Mammary epithelial cell (primary cell): ENCODE results near the gene SETD2.

Experiments
- EZH2 ChIP-seq: IDR thresholded peaks from 2 replicates; pipeline ENCODE4 v1.6.1; 2012; ENCODE audit warnings: low read length, inconsistent platforms, borderline replicate concordance
- TF ChIP-seq, protein P1 (sequence below), 2 donors: IDR thresholded peaks in 1 of 2; conservative IDR thresholded peaks in 1 of 2; 2 replicates each; pipeline ENCODE4 v1.5.1; 2011 to 2012; ENCODE audit warnings: inconsistent platforms in 2 of 2, low read length in 2 of 2, mild to moderate bottlenecking in 2 of 2, control low read depth in 1 of 2, low read depth in 1 of 2; ENCODE audit not compliant: insufficient read depth in 1 of 2; ENCODE audit errors: extremely low read depth in 1 of 2

DNA sequence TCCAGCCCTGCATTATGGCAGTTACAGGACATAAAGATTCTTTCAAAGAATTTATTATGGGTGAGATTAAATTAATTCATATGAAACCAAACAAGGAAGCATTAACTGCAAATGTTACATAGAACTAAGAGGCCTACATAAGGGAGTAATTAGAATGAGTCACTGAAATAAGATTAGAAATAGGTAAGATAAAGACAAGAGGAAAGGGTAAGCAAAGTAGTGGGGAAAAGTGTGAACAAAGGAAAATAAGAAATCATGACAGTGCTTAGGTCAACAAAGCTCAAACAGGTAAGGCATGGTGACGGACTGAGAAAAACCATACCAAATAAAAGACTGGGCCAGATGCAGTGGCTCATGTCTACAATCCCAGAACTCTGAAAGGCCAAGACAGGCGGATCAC, 74.3 kb downstream of the SETD2 start:
- no peak for TF ChIP-seq EZH2
- TF ChIP-seq, protein P1, sequence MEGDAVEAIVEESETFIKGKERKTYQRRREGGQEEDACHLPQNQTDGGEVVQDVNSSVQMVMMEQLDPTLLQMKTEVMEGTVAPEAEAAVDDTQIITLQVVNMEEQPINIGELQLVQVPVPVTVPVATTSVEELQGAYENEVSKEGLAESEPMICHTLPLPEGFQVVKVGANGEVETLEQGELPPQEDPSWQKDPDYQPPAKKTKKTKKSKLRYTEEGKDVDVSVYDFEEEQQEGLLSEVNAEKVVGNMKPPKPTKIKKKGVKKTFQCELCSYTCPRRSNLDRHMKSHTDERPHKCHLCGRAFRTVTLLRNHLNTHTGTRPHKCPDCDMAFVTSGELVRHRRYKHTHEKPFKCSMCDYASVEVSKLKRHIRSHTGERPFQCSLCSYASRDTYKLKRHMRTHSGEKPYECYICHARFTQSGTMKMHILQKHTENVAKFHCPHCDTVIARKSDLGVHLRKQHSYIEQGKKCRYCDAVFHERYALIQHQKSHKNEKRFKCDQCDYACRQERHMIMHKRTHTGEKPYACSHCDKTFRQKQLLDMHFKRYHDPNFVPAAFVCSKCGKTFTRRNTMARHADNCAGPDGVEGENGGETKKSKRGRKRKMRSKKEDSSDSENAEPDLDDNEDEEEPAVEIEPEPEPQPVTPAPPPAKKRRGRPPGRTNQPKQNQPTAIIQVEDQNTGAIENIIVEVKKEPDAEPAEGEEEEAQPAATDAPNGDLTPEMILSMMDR (conservative IDR thresholded peaks at IDR 0.05 in 1 of 2, IDR thresholded peaks at IDR 0.05 in 1 of 2; ENCODE audit: extremely low read depth in 1 of 2, insufficient read depth in 1 of 2, low read depth in 1 of 2, low read length in 2 of 2) = no peak
